ENCODE data around the gene DOCK2.
"Not testable (repeated sequence)": the region's sequence is repeated elsewhere in the genome, so short reads cannot be mapped to it uniquely, and the experiment has no call there.

DOCK2 gene

DNA sequence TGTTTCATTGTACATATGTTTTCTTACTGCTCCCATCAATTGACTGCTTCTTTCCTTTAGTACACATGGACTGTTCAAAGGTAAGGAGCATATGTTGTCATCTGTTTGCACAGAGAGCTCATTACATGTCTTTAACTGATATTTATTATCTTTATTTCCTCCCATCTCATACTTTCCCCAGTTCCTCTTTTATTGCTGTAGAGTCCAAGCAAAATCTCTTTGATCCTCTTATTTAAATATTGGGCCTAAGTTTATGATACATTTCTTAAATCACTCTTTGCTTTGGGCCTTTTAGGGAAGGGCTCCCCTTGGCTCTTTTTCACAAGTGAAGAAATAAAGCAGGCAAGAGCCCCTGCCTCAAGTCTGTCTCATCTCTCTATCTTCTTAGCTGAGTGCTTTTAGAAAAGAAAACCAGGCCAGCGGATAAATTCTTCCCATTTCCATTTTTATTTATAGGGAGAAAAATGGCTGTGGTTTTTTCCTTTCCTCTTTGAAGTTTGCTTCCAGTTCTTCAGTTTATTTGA is 152.4 kb downstream of the DOCK2 start:
- no peak for DNase-seq (ENCODE audit: low read depth)

DNA sequence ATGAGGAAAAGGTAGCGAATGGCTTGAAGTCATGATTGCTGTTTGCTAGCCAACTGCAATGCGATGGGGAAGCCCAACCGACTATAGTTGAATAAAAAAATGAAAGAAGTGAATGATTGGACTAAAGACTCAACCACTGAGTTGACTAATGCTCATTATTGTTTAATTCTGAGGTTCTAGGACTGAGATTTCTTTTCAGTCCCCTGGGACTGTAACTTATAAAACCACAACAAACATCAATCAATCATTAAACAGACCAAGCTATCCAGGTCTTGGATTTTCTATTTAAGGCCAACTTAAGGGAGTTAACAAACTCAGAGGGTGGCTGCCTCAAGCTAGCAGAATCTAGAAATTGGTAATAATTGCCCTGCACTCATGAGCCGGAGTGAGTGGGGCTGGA is 154.2 kb downstream of the DOCK2 start:
- DNase-seq (ENCODE audit: low read depth) = no peak

DNA sequence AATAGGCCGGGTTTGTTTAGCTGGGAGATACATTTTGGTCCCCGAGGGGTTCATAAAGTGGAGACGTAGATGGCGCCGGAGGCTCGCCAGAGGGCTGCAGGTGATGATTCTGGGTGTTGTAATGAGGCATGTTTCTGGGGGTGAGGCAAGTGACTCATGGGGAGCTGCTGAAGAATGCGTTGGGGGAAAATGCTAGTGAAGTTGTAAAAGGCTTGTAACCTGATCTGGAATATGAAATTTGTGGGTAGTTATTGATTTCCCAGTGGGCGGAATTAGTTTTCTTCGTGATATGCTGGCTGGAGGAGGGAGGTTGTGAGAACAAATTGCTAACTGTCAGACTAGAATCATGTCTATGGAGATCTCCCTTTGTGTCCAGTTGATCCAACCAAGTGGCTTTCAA is 158.3 kb downstream of the DOCK2 start:
- DNase-seq (ENCODE audit: low read depth) = no peak

GRCh38 chr5:169796731-169797130 is 159.7 kb downstream of the DOCK2 start:
- peak; percentile 9 for DNase-seq (ENCODE audit: low read depth)

DNA sequence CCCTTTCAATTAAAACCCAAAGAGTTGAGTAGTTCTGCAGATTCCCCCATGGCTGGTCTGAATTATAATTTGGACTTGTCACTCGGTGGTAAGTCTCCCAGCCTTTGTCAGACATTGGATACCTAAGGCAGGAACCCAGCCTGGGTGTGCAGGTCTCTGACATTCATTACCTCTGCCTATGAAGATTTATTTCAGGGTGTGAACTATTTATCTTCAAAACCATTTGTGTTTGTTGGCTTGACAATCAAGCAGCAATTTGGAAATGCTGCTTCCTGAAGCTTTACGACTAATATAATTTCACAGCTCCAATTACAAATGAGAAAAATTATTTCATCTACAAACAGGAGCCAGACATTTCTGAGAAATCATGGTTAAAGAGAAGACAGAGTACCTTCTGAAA is 160.5 kb downstream of the DOCK2 start:
- no peak for DNase-seq (ENCODE audit: low read depth)

DNA sequence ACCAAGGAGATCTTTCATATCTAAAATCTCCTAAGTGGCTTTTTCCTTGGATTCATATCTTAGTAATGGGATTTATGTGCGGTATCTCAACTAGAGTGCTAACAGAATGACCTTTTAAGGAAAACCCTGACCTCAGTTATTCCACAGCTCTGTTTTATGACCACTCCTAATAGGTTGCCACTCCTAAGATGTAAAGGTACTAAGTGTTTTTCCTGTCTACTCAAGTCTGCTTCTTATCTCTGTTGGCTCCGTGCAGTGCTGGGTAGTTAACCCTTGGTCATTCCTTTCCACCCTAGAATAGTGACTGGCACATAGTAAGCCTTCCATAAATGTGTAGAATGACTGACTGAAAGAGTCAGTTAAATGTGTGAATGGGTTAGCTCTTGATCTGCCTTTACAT is 161.4 kb downstream of the DOCK2 start:
- no peak for DNase-seq (ENCODE audit: low read depth)

- no peak for DNase-seq (ENCODE audit: low read depth)
Observed at GRCh38 chr5:169798906-169799660, 162.0 kb downstream of the DOCK2 start.

DNA sequence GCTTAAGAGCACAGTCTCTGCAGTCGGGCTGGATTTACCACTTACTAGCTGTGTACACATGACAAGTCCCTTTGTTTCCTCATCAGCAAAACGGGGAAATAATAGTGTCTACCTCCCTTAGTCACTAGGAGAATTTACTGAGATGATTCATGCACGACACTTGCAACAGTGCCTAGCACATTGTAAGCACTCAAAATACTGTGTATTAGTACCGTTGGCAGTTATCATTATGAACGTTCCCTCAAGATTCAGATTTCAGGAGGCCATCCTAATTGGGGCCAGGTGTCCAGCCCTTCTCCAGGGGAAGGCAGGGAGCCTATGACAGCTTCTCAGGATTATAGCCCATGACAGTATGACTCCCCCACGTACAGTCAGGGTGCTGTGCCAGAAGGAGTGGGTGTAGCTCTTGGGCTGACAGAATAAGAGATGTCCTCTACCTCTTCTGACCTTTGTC is 164.3 kb downstream of the DOCK2 start:
- peak; percentile 62 for DNase-seq (ENCODE audit: low read depth)

DNA sequence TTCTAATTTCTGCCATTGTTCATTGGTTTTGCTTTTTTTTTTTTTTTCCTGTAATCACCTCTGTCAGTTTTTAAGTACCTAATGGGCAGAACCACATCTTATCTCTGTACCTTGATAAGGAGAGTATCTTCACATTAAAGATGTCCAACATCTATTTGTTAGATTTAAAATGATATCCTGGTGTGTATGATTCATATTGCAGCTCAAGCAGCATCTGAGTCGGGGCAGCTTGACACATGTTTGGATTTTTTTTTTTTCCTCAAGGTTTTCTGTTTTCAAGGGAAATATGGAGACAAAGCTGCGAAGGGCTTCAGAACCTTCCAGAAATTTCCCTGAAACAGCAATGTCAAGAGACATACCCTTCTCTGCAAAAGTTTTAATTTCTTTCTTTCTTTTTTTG is 164.7 kb downstream of the DOCK2 start:
- DNase-seq (ENCODE audit: low read depth) = no peak

DNA sequence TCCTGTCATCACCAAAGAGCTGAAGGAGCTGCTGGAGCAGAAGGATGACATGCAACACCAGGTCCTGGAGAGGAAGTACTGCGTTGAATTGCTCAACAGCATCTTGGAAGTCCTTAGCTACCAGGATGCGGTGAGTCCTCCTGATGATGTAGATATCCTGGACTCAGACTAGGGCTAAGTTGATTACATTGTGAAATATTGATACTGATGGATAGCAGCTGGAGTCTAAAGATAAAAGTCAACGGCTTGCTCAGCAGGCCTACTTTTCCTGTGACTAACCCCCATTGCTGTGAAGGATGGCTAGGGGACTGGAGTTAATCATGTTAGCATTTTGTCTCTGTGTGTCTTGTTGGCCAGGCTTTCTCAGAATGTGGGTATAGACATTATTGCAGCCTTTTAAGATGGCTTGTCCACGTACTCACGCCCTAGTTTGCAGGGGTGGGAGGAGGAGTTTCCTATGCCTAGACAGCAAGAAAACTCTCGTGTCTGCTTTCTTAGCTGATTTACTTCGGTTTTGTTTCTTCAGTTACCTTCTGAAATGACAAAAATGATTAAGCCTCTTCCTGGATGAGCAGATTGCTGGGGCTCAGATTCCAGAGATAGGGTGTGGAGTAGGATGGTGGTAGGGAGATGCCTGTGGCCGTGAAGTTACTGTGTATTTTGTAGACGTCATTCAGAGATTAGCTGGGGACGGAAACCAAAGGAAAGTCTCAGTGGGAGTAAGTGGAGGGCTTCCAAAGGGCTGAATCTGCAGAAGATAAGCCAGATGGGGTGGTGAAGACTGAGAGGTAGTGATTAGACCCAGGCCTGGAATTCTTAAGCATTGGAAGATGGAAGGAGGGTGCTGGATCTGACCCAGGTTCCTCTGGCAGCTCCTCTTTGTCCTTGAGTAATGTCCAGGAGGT is 166.3 kb downstream of the DOCK2 start:
- DNase-seq (ENCODE audit: low read depth) = peak; percentile 96

DNA sequence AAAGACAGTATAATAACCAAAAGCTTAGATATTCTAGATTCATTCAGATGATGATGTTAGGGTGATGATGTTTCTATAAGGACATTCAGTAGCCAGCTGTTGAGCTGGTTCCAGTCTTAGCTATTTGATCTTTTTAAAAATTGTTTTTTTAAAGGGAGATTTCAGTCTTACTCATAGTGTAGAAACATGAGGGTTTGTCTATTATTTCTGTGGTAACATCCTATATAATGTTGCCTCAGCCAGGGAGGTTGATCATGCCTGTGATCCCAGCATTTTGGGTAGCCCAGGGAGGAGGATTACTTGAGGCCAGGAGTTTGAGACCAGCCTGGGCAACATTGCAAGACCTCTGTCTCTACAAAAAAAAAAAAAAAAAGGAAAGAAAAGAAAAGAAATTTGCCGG is 167.8 kb downstream of the DOCK2 start:
- DNase-seq (ENCODE audit: low read depth) = peak; percentile 65

GRCh38 chr5:169805527-169805934 is 168.5 kb downstream of the DOCK2 start:
- peak; percentile 19 for DNase-seq (ENCODE audit: low read depth)

DNA sequence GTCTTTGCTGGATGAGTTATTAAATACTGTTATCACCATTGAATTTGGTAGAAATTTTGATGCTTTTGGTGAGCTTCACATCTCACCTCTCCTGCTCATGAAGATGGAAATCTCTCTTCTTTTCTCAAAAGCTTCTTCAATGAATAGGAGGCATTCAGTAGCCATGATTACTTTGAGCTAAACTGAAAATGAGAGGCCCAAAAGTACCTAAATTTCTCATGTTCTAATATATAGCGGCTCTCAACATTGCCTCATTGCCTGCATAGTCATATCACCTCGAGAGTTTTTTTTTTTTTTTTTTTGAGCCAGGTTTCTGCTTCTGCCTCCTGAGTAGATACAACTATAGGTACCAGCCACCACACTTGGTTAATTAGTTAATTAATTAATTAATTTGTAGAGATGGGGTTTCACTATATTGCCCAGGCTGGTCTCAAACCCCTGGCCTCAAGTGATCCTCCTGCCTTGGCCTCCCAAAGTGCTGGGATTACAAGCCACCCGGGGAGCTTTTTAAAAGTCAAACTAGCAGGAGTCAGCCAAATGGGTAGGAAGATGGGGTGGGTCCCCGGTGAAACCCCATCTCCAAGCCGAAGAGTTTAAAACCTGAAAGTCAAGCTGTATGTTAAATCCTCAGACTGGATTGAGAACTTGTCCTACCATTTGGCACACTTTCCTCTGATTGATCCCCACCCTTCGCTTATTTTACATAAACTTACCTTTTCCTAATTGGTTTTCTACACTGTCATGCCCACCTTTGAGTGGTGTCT is 169.0 kb downstream of the DOCK2 start:
- DNase-seq (ENCODE audit: low read depth) = no peak

DNA sequence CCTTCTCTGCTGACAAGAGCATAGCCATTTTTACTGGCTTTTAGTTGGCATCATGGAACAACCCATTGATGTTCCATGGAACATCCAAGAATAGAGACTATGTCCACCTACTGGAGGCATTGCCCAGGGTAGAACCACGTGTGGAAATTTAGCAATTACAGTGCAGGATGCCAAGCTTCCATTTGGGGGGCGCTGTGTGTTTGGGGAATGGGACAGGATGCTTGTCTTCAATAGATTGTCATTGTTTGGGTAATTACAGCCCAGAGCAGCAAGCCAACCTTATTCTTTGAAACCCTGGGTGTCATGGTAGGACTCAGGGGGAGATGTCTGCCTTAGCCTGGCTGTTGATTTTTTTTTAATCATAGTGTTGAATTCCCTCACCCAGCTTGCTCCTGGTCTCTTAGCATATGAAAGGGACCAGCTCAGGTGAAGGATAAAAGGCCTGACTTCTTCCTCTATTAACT is 171.1 kb downstream of the DOCK2 start:
- DNase-seq (ENCODE audit: low read depth) = no peak

GRCh38 chr5:169808880-169809279 is 171.8 kb downstream of the DOCK2 start:
- DNase-seq (ENCODE audit: low read depth) = not testable (repeated sequence)

DNA sequence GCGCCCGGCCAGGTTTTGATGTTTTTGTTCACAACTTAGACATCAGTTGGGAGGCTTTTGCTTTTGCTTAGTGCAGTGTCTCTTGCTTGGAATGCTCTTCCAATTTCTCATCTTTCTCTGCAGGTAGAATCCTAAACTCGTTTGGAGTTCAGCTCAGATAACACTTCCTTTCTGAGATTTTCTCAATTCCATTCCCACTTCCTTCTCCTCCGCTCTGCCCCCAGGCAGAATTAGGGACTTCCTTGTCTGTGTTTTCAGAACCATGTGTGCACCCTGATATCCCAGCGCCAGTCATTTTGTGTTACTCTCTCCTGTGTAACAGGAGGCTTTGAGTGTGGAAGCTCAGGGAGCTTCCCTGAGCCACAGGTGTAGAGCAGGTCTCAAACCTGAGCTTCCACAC is 172.2 kb downstream of the DOCK2 start:
- DNase-seq (ENCODE audit: low read depth) = no peak

DNA sequence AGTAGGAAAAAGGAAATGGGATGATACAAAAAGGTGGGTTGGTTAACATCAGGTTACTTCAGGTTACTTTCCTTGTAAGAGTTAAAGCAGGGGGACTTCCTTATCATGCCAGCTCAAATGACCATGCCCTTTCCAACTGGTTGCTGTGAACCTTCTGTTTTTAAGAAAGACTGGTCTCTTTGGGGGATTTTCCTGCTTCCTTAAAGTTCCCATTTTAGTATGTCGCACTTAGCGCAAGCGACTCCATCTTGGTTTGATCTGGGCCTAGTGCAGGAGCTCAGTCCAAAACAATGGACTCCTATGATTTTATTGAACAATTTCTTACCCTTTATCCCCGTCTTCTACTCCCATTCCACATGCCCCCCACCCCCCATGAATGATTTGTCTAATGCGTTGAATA is 173.4 kb downstream of the DOCK2 start:
- no peak for DNase-seq (ENCODE audit: low read depth)

DNA sequence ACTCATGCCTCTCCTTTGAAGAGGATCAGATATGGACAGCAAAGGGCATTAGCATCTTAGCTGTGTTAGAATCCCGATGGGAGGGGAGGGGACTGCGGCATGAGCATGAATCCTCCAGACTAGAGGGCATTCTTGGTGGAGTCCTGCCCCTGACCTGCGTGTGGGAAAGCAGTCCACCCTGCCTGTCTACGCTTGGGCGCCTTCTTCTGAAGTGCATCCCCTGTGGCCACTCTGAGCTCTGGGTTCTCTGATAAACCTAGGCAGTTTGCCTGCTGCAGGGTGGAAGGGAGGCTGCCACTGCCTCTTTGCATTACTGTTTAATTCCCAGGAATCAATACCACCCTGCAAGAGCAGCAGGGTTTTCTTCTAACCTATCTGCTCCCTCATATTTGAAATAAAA is 173.9 kb downstream of the DOCK2 start:
- no peak for DNase-seq (ENCODE audit: low read depth)

DNA sequence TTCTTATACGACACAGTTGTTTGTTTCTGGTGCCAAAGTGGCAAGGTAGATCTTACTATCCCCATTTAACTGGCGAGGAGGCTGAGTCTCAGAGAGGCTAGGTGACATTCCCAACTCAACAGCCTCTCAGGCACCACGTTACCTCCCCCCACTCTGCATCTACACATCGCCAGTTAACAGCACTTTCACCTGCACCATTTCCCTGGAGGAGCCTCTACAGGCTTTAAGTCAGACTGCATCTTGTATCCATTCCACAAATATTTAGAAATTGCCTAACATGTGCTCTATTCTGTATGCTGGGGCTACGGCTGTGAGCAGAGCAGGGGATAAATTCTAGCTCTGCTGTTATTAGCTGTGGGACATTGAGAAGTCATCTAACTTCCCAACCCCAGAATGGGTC is 174.6 kb downstream of the DOCK2 start:
- no peak for DNase-seq (ENCODE audit: low read depth)

GRCh38 chr5:169812786-169813185 is 175.7 kb downstream of the DOCK2 start:
- no peak for DNase-seq (ENCODE audit: low read depth)

GRCh38 chr5:169814045-169814444 is 177.0 kb downstream of the DOCK2 start:
- DNase-seq (ENCODE audit: low read depth) = no peak

- no peak for DNase-seq (ENCODE audit: low read depth)
Observed at GRCh38 chr5:169814522-169814921, 177.4 kb downstream of the DOCK2 start.
